Choroid plexus epithelial cell (primary cell): ENCODE results near the gene AFF4.
"Not testable (repeated sequence)": the region's sequence is repeated elsewhere in the genome, so short reads cannot be mapped to it uniquely, and the experiment has no call there.

Experiments used
- DNase-seq: peaks from one replicate; pipeline ENCODE4 v3.0.0-alpha.2; 2010; ENCODE audit warnings: low read depth
- H3K4me3 ChIP-seq: 2 replicates; pipeline ENCODE4 v1.5.1; 2011; ENCODE audit warnings: low read depth, mild to moderate bottlenecking, control low read depth, low read length, moderate library complexity
- TF ChIP-seq, protein P1 (sequence below): conservative IDR thresholded peaks from 2 replicates; pipeline ENCODE4 v1.5.1; 2011; ENCODE audit warnings: low read depth, mild to moderate bottlenecking, control low read depth, inconsistent platforms, low read length, moderate library complexity

The AFF4 gene

DNA sequence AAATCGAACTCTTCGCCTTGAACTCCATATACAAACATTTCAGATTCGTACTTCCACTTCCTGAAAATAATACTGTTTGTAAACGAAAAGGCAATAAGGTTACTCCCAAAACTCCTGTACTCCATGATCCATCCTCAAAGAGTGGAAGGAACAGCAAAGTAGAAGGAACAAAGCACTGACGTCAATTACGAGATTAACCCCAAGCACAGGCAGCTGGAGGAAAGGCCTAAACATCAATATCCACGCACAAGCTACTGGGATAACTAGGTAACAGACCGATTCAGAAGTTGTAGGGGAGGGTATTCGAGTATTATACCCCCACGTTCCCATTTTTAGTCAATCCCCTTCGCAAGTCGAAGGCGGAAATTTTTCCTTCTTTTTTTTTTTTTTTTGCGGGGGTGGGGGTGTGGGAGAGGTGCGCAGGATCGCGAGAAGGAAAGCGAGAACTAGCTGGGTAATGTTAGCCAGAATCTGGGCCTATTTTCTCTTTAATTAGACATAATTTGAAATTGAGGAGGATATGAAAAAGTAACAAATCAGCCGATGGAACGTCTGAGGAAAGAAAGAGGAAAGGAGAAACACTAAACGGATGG is 909 bp downstream of the AFF4 start:
- peak overlapping the region; percentile 87 for H3K4me3 ChIP-seq
- DNase-seq = peak; percentile 82
- TF ChIP-seq, protein P1, sequence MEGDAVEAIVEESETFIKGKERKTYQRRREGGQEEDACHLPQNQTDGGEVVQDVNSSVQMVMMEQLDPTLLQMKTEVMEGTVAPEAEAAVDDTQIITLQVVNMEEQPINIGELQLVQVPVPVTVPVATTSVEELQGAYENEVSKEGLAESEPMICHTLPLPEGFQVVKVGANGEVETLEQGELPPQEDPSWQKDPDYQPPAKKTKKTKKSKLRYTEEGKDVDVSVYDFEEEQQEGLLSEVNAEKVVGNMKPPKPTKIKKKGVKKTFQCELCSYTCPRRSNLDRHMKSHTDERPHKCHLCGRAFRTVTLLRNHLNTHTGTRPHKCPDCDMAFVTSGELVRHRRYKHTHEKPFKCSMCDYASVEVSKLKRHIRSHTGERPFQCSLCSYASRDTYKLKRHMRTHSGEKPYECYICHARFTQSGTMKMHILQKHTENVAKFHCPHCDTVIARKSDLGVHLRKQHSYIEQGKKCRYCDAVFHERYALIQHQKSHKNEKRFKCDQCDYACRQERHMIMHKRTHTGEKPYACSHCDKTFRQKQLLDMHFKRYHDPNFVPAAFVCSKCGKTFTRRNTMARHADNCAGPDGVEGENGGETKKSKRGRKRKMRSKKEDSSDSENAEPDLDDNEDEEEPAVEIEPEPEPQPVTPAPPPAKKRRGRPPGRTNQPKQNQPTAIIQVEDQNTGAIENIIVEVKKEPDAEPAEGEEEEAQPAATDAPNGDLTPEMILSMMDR = no peak

DNA sequence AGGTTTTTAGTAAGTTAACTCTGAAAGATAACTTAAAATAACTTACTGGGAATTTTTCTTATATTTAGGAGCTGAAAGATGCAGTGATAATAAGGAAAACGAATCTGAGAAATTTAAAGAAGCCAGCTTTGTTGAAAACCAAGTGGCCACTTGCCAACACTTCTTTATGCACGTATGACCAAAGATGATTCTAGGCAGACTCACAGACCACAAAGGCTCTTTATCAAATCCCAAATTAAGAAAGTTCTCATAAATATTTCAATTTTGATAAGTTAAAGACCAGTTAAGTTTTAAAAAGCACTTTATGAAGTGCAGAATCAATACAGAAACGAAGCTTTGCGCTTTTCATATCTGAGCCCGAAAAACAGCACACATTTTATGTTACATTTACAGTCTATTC is 1.5 kb downstream of the AFF4 start:
- DNase-seq = peak; percentile 72
- TF ChIP-seq, protein P1 = no peak
- H3K4me3 ChIP-seq = peak overlapping the region; percentile 87

DNA sequence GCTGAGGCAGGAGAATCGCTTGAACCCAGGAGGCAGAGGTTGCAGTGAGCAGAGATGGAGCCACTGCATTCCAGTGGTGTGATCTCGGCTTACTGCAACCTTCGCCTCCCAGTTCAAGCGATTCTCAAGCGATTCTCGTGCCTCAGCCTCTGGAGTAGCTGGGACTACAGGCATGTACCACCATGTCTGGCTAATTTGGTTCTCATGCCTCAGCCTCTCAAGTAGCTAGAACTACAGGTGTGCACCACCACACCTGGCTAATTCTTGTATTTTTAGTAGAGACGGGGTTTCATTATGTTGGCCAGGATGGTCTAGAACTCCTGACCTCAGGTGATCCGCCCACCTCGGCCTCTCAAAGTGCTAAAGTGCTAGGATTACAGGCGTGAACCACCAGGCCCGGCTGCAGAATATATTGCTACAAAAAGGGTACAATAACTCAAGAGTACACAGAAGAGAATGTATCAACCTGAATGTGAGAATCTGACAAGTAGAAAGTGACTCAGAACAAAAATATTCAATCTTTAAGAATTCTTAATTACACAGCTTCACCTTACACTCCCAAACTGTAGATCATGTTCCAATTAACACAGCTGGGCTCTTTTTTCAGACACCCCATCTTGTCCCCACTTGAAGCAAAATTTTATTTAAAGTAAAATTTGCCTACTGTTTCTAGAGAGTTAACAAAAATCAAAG is 2.2 kb downstream of the AFF4 start:
- peak overlapping the region; percentile 87 for H3K4me3 ChIP-seq

DNA sequence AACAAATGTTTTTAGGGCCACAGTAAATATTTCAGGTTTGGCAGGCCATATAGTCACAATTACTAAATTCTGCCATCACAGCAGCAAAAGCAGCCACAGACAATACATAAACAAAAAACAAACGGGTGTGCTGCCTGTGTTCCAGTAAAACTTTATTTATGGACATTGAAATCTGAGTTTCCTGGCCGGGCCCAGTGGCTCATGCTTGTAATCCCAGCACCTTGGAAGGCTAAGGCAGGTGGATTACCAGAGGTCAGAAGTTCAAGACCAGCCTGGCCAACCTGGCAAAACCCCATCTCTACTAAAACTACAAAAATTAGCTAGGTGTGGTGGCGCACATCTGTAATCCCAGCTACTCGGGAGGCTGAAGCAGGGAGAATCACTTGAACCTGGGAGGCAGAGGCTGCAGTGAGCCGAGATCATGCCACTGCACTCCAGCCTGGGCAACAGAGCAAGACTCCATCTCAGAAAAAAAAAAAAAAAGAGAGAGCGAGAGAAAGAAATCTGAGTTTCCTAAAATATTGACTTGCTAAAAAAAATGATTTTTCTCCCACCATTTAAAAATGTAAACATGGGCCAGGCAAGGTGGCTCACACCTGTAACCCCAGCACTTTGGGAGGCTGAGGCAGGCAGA is 7.2 kb downstream of the AFF4 start:
- DNase-seq = not testable (repeated sequence)

More for the DNA sequence above, 2.2 kb downstream of the AFF4 start:
- peak; percentile 20 for DNase-seq

DNA sequence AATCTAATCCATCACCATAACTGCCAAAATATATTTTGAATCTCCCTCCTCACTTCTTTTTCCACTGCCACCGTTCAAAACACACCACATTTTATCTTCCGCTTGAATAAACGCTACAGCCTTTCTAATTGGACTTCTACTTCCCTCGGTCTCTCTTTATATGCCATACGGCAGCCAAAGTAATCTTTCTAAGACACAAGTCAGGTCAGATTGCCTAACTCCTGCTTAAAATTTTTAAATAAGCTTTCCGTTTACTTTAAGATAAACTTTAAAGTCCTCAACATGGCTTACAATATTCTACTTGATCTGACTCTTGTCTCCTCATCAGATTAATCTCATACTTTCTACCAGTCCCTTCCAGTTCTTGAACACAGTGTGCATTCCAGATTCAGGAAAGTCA is 9.7 kb downstream of the AFF4 start:
- TF ChIP-seq, protein P1 = no peak
- no peak overlapping the region for H3K4me3 ChIP-seq
- DNase-seq = no peak

More for the DNA sequence above, 7.2 kb downstream of the AFF4 start:
- not testable (repeated sequence) for H3K4me3 ChIP-seq

DNA sequence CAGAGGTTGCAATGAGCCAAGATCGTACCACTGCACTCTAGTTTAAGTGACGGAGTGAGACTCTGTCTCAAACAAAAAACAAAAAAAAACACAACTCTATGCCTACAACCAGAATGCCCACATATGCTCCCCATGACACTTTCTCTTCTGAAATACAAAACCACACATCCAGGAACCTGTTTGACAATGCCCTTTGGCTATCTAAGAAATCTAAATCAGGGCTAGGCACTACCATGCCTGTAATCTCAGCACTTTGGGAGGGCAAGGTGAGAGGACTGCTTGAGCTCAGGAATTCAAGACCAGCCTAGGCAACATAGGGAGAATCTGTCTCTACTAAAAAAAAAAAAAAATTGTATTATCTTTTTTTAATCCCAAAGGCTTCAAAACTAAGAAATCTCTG is 10.6 kb downstream of the AFF4 start:
- H3K4me3 ChIP-seq = no peak overlapping the region
- TF ChIP-seq, protein P1 = no peak
- DNase-seq = no peak

DNA sequence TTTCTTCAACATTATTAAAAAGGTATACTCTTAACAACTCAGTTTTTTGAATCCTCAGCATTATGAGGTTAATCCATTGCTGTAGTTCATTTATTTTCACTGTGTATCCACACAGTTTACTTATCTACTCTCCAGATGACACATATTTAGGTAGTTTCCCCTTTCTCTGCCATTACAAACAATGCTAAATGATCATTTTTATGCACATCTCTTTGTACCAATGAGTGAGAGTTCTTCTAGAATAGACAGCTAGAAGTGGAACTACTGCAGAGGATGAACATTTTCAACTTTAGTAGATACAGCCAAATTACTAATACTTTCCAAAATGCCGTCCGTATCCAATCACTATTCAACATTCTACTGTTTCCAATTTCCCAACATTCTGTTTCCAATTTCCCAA is 11.5 kb downstream of the AFF4 start:
- TF ChIP-seq, protein P1 = no peak
- DNase-seq = no peak
- no peak overlapping the region for H3K4me3 ChIP-seq

DNA sequence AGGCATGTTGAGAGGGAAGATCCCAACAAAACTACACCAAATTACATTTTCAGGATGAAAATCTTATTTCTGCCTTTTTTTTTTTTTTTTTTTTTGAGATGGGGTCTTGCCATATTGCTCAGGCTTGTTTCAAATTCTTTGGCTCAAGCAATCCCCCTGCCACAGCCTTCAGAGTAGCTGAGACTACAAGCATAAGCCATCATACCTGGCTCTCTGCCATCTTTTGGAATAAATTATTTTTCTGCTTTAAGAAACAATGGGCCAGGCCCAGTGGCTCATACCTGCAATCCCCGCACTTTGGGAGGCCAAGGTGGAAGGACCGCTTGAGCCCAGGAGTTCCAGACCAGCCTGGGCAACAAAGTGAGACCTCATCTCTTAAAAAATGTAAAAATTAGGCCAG is 14.3 kb downstream of the AFF4 start:
- DNase-seq = no peak
- H3K4me3 ChIP-seq = no peak overlapping the region
- TF ChIP-seq, protein P1 = no peak
